IMR-90 (cell line): ENCODE data around the gene MALAT1. TPM values are rescaled to one million over a fixed set of nuclear protein-coding genes. Genes with fewer than 3 reads are reported as not detected.
"Not testable (repeated sequence)": the region's sequence is repeated elsewhere in the genome, so short reads cannot be mapped to it uniquely, and the experiment has no call there.

Experiments used
- ATAC-seq: fragments of 200-7000 bp; cut with Tn5 transposase; 2 replicates; pipeline ENCODE4 v1.9.1; 2020; ENCODE audit warnings: low read depth, mild to moderate bottlenecking, moderate library complexity
- BruUV-seq: library from RNA; stranded (reverse); fragments of 400-500 nt; replicated peaks from 2 replicates; lab custom pipeline; 2021; lab: Mats Ljungman, UMichigan
- CTCF ChIA-PET: fragments of 300-600 bp; formaldehyde crosslinking; extraction: SDS; loops from one replicate; lab custom pipeline; 2021; ENCODE audit warnings: antibody characterized with exemption; lab: Yijun Ruan, JAX
- POLR2A ChIA-PET: fragments of 300-600 bp; sonication (Branson Sonifier 250); formaldehyde crosslinking; loops from one replicate; lab custom pipeline; 2022; ENCODE audit warnings: antibody characterized with exemption; ENCODE audit not compliant: unreplicated experiment; lab: Charles Lee
- DNase-seq: peaks from one replicate; pipeline ENCODE4 v3.0.0; 2013
- H2AFZ ChIP-seq: replicated peaks from 2 replicates; pipeline ENCODE3; 2013; ENCODE audit warnings: low read length, mild to moderate bottlenecking; ENCODE audit not compliant: poor library complexity
- H2AK5ac ChIP-seq: 2 replicates; pipeline ENCODE4 v1.6.1; 2013; ENCODE audit warnings: low read depth, low read length, inconsistent platforms
- H2AK9ac ChIP-seq: replicated peaks from 2 replicates; pipeline ENCODE3; 2013; ENCODE audit warnings: mild to moderate bottlenecking, low read depth, low read length, moderate library complexity; ENCODE audit not compliant: poor library complexity
- H2BK120ac ChIP-seq: 2 replicates; pipeline ENCODE4 v1.6.1; 2013; ENCODE audit warnings: low read depth, low read length, inconsistent platforms
- H2BK15ac ChIP-seq: 3 replicates; pipeline ENCODE4 v1.6.1; 2013; ENCODE audit warnings: low read depth, low read length, inconsistent platforms
- H2BK20ac ChIP-seq: 2 replicates; pipeline ENCODE4 v1.6.1; 2013; ENCODE audit warnings: low read depth, mild to moderate bottlenecking, inconsistent platforms, low read length, moderate library complexity
- H2BK5ac ChIP-seq: 2 replicates; pipeline ENCODE4 v1.6.1; 2013; ENCODE audit warnings: mild to moderate bottlenecking, low read depth, low read length, inconsistent platforms; ENCODE audit not compliant: poor library complexity, severe bottlenecking
- H3K14ac ChIP-seq: replicated peaks from 2 replicates; pipeline ENCODE4 v1.6.1; 2013; ENCODE audit warnings: low read depth, low read length, inconsistent platforms
- H3K18ac ChIP-seq: 2 replicates; pipeline ENCODE4 v1.6.1; 2013; ENCODE audit warnings: low read depth, low read length, control low read depth
- H3K23ac ChIP-seq: 2 replicates; pipeline ENCODE4 v1.6.1; 2013; ENCODE audit warnings: low read depth, low read length, inconsistent platforms
- H3K27ac ChIP-seq: 2 replicates; pipeline ENCODE4 v1.5.1; 2013; ENCODE audit warnings: mild to moderate bottlenecking, control low read depth, low read length; ENCODE audit not compliant: insufficient read depth
- H3K27me3 ChIP-seq: 2 replicates; pipeline ENCODE4 v1.6.1; 2013; ENCODE audit warnings: low read length; ENCODE audit not compliant: control insufficient read depth, insufficient read depth
- H3K36me3 ChIP-seq: 2 replicates; pipeline ENCODE4 v1.6.1; 2013; ENCODE audit warnings: low read length, mixed read lengths; ENCODE audit not compliant: control insufficient read depth, insufficient read depth
- H3K4ac ChIP-seq: 2 replicates; pipeline ENCODE4 v1.6.1; 2013; ENCODE audit warnings: low read depth, low read length, inconsistent platforms
- H3K4me1 ChIP-seq: 2 replicates; pipeline ENCODE4 v1.6.1; 2013; ENCODE audit warnings: low read length, mixed read lengths; ENCODE audit not compliant: control insufficient read depth, insufficient read depth
- H3K4me2 ChIP-seq: 2 replicates; pipeline ENCODE4 v1.6.1; 2013; ENCODE audit warnings: low read depth, mild to moderate bottlenecking, control low read depth, low read length, moderate library complexity
- H3K4me3 ChIP-seq: 2 replicates; pipeline ENCODE4 v1.5.1; 2013; ENCODE audit warnings: low read depth, mild to moderate bottlenecking, control low read depth, low read length, moderate library complexity; ENCODE audit not compliant: insufficient read depth
- H3K56ac ChIP-seq: 2 replicates; pipeline ENCODE4 v1.6.1; 2013; ENCODE audit warnings: low read length, inconsistent platforms; ENCODE audit not compliant: insufficient read depth; ENCODE audit errors: extremely low read depth
- H3K79me1 ChIP-seq, 2 experiments: 2 replicates each; pipeline ENCODE4 v1.6.1; 2013; ENCODE audit warnings: low read length in 2 of 2, inconsistent platforms in 1 of 2, low read depth in 1 of 2
- H3K9ac ChIP-seq: 2 replicates; pipeline ENCODE4 v1.6.1; 2013; ENCODE audit warnings: low read depth, low read length, control low read depth
- H3K9me1 ChIP-seq: 2 replicates; pipeline ENCODE4 v1.6.1; 2013; ENCODE audit warnings: low read length, inconsistent platforms; ENCODE audit not compliant: insufficient read depth
- H3K9me3 ChIP-seq: 2 replicates; pipeline ENCODE4 v1.6.1; 2013; ENCODE audit warnings: low read length; ENCODE audit not compliant: control insufficient read depth, insufficient read depth
- H4K20me1 ChIP-seq: 2 replicates; pipeline ENCODE4 v1.6.1; 2013; ENCODE audit warnings: low read length, inconsistent platforms; ENCODE audit not compliant: insufficient read depth
- H4K5ac ChIP-seq: 2 replicates; pipeline ENCODE4 v1.6.1; 2013; ENCODE audit warnings: mild to moderate bottlenecking, low read depth, low read length, control low read depth
- H4K8ac ChIP-seq, 2 experiments: 2 replicates each; pipeline ENCODE4 v1.6.1; 2013; ENCODE audit warnings: low read depth in 2 of 2, low read length in 2 of 2, control low read depth in 1 of 2, inconsistent platforms in 1 of 2
- H4K91ac ChIP-seq: 2 replicates; pipeline ENCODE4 v1.6.1; 2013; ENCODE audit warnings: low read depth, low read length, inconsistent platforms; ENCODE audit not compliant: insufficient read depth
- RCOR1 ChIP-seq: IDR thresholded peaks from 2 replicates; pipeline ENCODE4 v1.6.1; 2012; ENCODE audit warnings: mild to moderate bottlenecking, low read length, improper control_type of control experiment; ENCODE audit not compliant: insufficient replicate concordance
- WGBS, 2 experiments: methylation state at CpG; one replicate each; pipeline versions ENCODE4 v1.1.5 to v1.1.7; 2013; ENCODE audit warnings: missing lambda C conversion rate in 2 of 2; ENCODE audit not compliant: insufficient read length in 1 of 2; ENCODE audit errors: extremely low coverage in 2 of 2; 5-methylcytosine and 5-hydroxymethylcytosine counted together
- dilution Hi-C: fragments of 300-500 bp; cut with HindIII; formaldehyde crosslinking; loops from one replicate; pipeline ENCODE4 v1.14.3; 2018; ENCODE audit warnings: low sequenced_read_pairs; ENCODE audit not compliant: unreplicated experiment
- in situ Hi-C: fragments of 300-500 bp; cut with MboI; formaldehyde crosslinking; loops from 3 replicates; pipeline ENCODE4 v1.14.3; 2019; ENCODE audit warnings: low sequenced_read_pairs, inconsistent platforms, mixed read lengths
- intact Hi-C: fragments of 100-400 bp; cut with micrococcal nuclease; formaldehyde crosslinking; loops from 2 replicates; pipeline ENCODE4 v1.10.0; 2022
- polyA plus RNA-seq, 3 experiments: library from polyadenylated mRNA; depleted of rRNA; stranded (reverse); fragments of >200 nt; gene quantifications; 2 replicates each; pipeline ENCODE4 v1.2.3, GENCODE V29; 2012; ENCODE audit warnings: low replicate concordance in 1 of 3
- total RNA-seq: library from RNA; depleted of rRNA; stranded (reverse); fragments of >200 nt; gene quantifications from 2 replicates; pipeline ENCODE4 v1.2.3, GENCODE V29; 2012

Gene MALAT1
- total and polyA plus RNA-seq, 2 of the 4 experiments (the other 2 are of a cell fraction): 636 to 3,569 TPM

- H4K5ac ChIP-seq: no peak overlapping the region
- no CpG with 5 or more reads among the region's 5 CpGs for WGBS, 2 experiments
- no peaks in the 10 kb centered on the region for H3K9me3 ChIP-seq
These were observed 17.5 kb downstream of the MALAT1 start for GRCh38 chr11:65516135-65516968.

DNA sequence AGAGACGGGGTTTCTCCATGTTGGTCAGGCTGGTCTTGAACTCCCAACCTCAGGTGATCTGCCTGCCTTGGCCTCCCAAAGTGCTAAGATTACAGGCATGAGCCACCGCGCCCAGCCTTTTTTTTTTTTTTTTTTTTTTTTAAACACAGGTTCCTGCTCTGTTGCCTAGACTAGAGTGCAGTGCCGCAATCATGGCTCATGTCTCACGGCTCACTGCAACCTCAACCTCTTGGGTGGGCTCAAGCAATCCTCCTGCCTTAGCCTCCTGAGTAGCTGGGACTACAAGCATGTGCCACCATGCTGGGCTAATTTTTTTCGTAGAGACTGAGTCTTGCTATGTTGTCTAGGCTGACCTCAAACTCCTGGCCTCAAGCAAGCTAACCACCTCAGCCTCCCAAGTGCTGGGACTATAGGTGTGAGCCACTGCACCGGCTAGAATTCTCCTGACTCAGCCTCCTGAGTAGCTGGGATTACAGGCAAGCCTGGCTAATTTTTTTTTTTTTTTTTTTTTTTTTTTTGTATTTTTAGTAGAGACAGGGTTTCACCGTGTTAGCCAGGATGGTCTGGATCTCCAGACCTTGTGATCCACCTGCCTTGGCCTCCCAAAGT, 20.2 kb downstream of the MALAT1 start:
- H2AK9ac ChIP-seq, in situ Hi-C loops, H2BK120ac ChIP-seq, H4K91ac ChIP-seq, H3K56ac ChIP-seq, ATAC-seq, H3K36me3 ChIP-seq, H2AFZ ChIP-seq, H3K23ac ChIP-seq, H3K9ac ChIP-seq, H3K4me2 ChIP-seq, H3K14ac ChIP-seq, H2BK20ac ChIP-seq, H3K27ac ChIP-seq, H2AK5ac ChIP-seq, intact Hi-C loops, H3K4ac ChIP-seq, H4K5ac ChIP-seq, H3K4me1 ChIP-seq, H3K79me1 ChIP-seq, BruUV-seq, dilution Hi-C loops, H2BK15ac ChIP-seq, H3K27me3 ChIP-seq, H4K8ac ChIP-seq, H3K18ac ChIP-seq, H3K9me1 ChIP-seq, H4K20me1 ChIP-seq, H3K9me3 ChIP-seq, H2BK5ac ChIP-seq, H3K4me3 ChIP-seq, DNase-seq: not testable (repeated sequence)
- WGBS, 2 experiments: 80% methylated on average over 2 of the region's 8 CpGs; no CpG with 5 or more reads in 1 of the 2 experiments
- ChIA-PET CTCF (interaction anchor here (0.6 kb wide), 1 partner anchor 471 kb away, joined by 5 read pairs; no protein-coding TSS in a partner anchor), POLR2A (interaction anchor here (1.0 kb wide), 1 partner anchor 29 kb away, joined by 3 read pairs; no protein-coding TSS in a partner anchor)

More at GRCh38 chr11:65516135-65516968, 17.5 kb downstream of the MALAT1 start:
- dilution Hi-C loops (no loop called here), in situ Hi-C loops (no loop called here), intact Hi-C loops (no loop called here)
- Histone ChIP-seq H2AK9ac (no peak overlapping the region), H2BK5ac (no peak overlapping the region), H3K79me1 (no peaks in the 10 kb centered on the region), H3K36me3 (no peaks in the 10 kb centered on the region), H3K14ac (no peak overlapping the region), H3K4me1 (no peaks in the 10 kb centered on the region), H2AFZ (no peak overlapping the region), H3K56ac (no peak overlapping the region; the same call in 1 of the 2 replicates), H2AK5ac (no peak overlapping the region), H2BK20ac (no peak overlapping the region), H3K27ac (no peak overlapping the region), H3K4me2 (no peak overlapping the region), H4K8ac (no peak overlapping the region), H3K9me1 (no peaks in the 10 kb centered on the region), H2BK120ac (no peak overlapping the region), H3K27me3 (no peaks in the 10 kb centered on the region), H2BK15ac (no peak overlapping the region), H3K18ac (no peak overlapping the region), H4K91ac (no peak overlapping the region), H4K20me1 (no peaks in the 10 kb centered on the region), H3K4ac (no peak overlapping the region), H3K4me3 (no peak overlapping the region), H3K9ac (no peak overlapping the region), H3K23ac (no peak overlapping the region)
- no peak; the same call in 1 of the 2 replicates for ATAC-seq
- TF ChIP-seq RCOR1: no peak
- ChIA-PET CTCF (interaction anchor here (0.6 kb wide), 1 partner anchor 102 kb away, joined by 6 read pairs; no protein-coding TSS in a partner anchor), POLR2A (interaction anchor here (0.5 to 1.5 kb wide), 2 partner anchors 17 to 61 kb away, joined by 5 to 9 read pairs; partner anchors contain the start of gene MALAT1)
- no TSS peak for BruUV-seq
- no peak for DNase-seq
